WTC11 (cell line): Measurements from ENCODE around the gene ANGEL1. TPM values are rescaled to one million over a fixed set of nuclear protein-coding genes. Genes with fewer than 3 reads are reported as not detected.

Experiments
- ATAC-seq: fragments of 200-7000 bp; cut with Tn5 transposase; 2 replicates; pipeline ENCODE4 v1.10.0; 2021; ENCODE audit warnings: mild to moderate bottlenecking, moderate library complexity
- CTCF ChIA-PET: fragments of 300-600 bp; sonication (Branson Sonifier 250); formaldehyde crosslinking; loops from one replicate; lab custom pipeline; 2021; ENCODE audit warnings: antibody characterized with exemption; lab: Charles Lee
- POLR2A ChIA-PET: fragments of 350-600 bp; sonication (Branson Sonifier 250); formaldehyde crosslinking; loops from one replicate; lab custom pipeline; 2021; ENCODE audit warnings: antibody characterized with exemption; lab: Charles Lee
- DNase-seq: peaks from one replicate; pipeline ENCODE4 v3.0.0; 2021; ENCODE audit warnings: low spot score
- H3K27ac Mint-ChIP-seq: 2 replicates; pipeline ENCODE4 v1.8.0; 2021; ENCODE audit warnings: mixed read lengths
- H3K27me3 Mint-ChIP-seq: 2 replicates; pipeline ENCODE4 v1.8.0; 2021; ENCODE audit warnings: low read depth, mild to moderate bottlenecking, moderate library complexity, mixed read lengths
- H3K36me3 Mint-ChIP-seq: 2 replicates; pipeline ENCODE4 v1.8.0; 2021; ENCODE audit warnings: mixed read lengths
- H3K4me1 Mint-ChIP-seq: 2 replicates; pipeline ENCODE4 v1.8.0; 2022; ENCODE audit warnings: mixed read lengths
- H3K4me3 Mint-ChIP-seq: 2 replicates; pipeline ENCODE4 v1.8.0; 2021; ENCODE audit warnings: mild to moderate bottlenecking, moderate library complexity, mixed read lengths
- H3K9me3 Mint-ChIP-seq: 2 replicates; pipeline ENCODE4 v1.8.0; 2021; ENCODE audit warnings: mixed read lengths
- AFF4 ChIP-seq: sonication (generic); formaldehyde crosslinking; IDR thresholded peaks from 2 replicates; pipeline ENCODE4 v1.8.1; 2023; ENCODE audit warnings: mild to moderate bottlenecking, missing genetic modification reagents, borderline replicate concordance
- ARID4B ChIP-seq: sonication (generic); formaldehyde crosslinking; IDR thresholded peaks from 2 replicates; pipeline ENCODE4 v1.8.0; 2023; ENCODE audit warnings: missing genetic modification reagents, mild to moderate bottlenecking, borderline replicate concordance
- ATF2 ChIP-seq: sonication (generic); formaldehyde crosslinking; IDR thresholded peaks from 2 replicates; pipeline ENCODE4 v1.8.1; 2022; ENCODE audit warnings: low read depth, missing genetic modification reagents, borderline replicate concordance
- E2F1 ChIP-seq: sonication (generic); formaldehyde crosslinking; IDR thresholded peaks from 2 replicates; pipeline ENCODE4 v1.8.0; 2022; ENCODE audit warnings: mild to moderate bottlenecking, missing genetic modification reagents
- JUN ChIP-seq: sonication (generic); formaldehyde crosslinking; IDR thresholded peaks from 2 replicates; pipeline ENCODE4 v1.8.0; 2023; ENCODE audit warnings: mild to moderate bottlenecking, missing genetic modification reagents
- RORB ChIP-seq: fragments of 250-450 bp; sonication (Bioruptor Pico); IDR thresholded peaks from 2 replicates; pipeline ENCODE4 v1.9.0; 2021; ENCODE audit warnings: mild to moderate bottlenecking
- SOX15 ChIP-seq: fragments of 250-450 bp; sonication (Bioruptor Pico); IDR thresholded peaks from 2 replicates; pipeline ENCODE4 v1.9.0; 2021; ENCODE audit warnings: mild to moderate bottlenecking
- ZNF317 ChIP-seq: sonication (generic); formaldehyde crosslinking; IDR thresholded peaks from 2 replicates; pipeline ENCODE4 v1.8.1; 2023; ENCODE audit warnings: low read depth, mild to moderate bottlenecking, moderate library complexity, missing genetic modification reagents, borderline replicate concordance
- ZNF671 ChIP-seq: fragments of 250-450 bp; sonication (Bioruptor Pico); IDR thresholded peaks from 2 replicates; pipeline ENCODE4 v1.8.0; 2021; ENCODE audit warnings: mild to moderate bottlenecking
- total RNA-seq: library from RNA; stranded (reverse); gene quantifications from 3 replicates; pipeline ENCODE4 v1.2.3, GENCODE V29; 2021

Gene ANGEL1
- total RNA-seq, 1 experiment from 2014 or later: 29.7 TPM

GRCh38 chr14:76775695-76776427 is 36.8 kb downstream of the ANGEL1 start (continued):
- no peak for TF ChIP-seq AFF4 (CRISPR knock-in tag)
- TF ChIP-seq RORB (CRISPR knock-in tag): no peak
- no peak for TF ChIP-seq E2F1 (CRISPR knock-in tag)
- TF ChIP-seq ARID4B: no peak
- no peak for TF ChIP-seq ZNF317 (CRISPR knock-in tag)

- ChIA-PET CTCF (interaction anchor here (2.5 to 2.9 kb wide), 2 partner anchors 10 to 65 kb away, joined by 18 to 24 read pairs; no protein-coding TSS in a partner anchor), POLR2A (no interaction called here)
- Mint-ChIP-seq H3K9me3 (no peaks in the 10 kb centered on the region), H3K36me3 (no peaks in the 10 kb centered on the region), H3K27me3 (peaks cover 2% of the 10 kb centered on the region; the same call in 1 of the 2 replicates), H3K4me1 (peaks cover 21% of the 10 kb centered on the region), H3K4me3 (no peak overlapping the region), H3K27ac (peak overlapping the region; percentile 4; the same call in 1 of the 2 replicates)
- ATAC-seq (no peak), DNase-seq (no peak)
- TF ChIP-seq JUN (CRISPR knock-in tag) (no peak), SOX15 (CRISPR knock-in tag) (no peak), ATF2 (CRISPR knock-in tag) (no peak), ZNF671 (CRISPR knock-in tag) (no peak)
Measured at GRCh38 chr14:76774821-76775694, 37.6 kb downstream of the ANGEL1 start.
